ENCODE measurements around the gene PHACTR3.

GRCh38 chr20:59614714-59615113, 10.4 kb downstream of the PHACTR3 start:
- no peak for TF ChIP-seq BCL11A (IDR thresholded peaks at IDR 0.05; ENCODE audit: low read depth in 2 of 2, low read length in 2 of 2)
- no peak for TF ChIP-seq POLR2A (IDR thresholded peaks at IDR 0.05; ENCODE audit: control extremely low read depth in 1 of 2, low read depth in 2 of 2, low read length in 2 of 2)
- TF ChIP-seq, protein P1, sequence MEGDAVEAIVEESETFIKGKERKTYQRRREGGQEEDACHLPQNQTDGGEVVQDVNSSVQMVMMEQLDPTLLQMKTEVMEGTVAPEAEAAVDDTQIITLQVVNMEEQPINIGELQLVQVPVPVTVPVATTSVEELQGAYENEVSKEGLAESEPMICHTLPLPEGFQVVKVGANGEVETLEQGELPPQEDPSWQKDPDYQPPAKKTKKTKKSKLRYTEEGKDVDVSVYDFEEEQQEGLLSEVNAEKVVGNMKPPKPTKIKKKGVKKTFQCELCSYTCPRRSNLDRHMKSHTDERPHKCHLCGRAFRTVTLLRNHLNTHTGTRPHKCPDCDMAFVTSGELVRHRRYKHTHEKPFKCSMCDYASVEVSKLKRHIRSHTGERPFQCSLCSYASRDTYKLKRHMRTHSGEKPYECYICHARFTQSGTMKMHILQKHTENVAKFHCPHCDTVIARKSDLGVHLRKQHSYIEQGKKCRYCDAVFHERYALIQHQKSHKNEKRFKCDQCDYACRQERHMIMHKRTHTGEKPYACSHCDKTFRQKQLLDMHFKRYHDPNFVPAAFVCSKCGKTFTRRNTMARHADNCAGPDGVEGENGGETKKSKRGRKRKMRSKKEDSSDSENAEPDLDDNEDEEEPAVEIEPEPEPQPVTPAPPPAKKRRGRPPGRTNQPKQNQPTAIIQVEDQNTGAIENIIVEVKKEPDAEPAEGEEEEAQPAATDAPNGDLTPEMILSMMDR (IDR thresholded peaks at IDR 0.05; ENCODE audit: control extremely low read depth in 1 of 3, insufficient read depth in 1 of 3, low read depth in 1 of 3, low read length in 3 of 3): no peak
- no peak for TF ChIP-seq CBX8 (IDR thresholded peaks at IDR 0.05; ENCODE audit: borderline replicate concordance, low read depth, low read length)
- no peak for TF ChIP-seq EP300 (IDR thresholded peaks at IDR 0.05; ENCODE audit: borderline replicate concordance in 1 of 2, low read depth in 2 of 2, low read length in 2 of 2)
- TF ChIP-seq GABPA (IDR thresholded peaks at IDR 0.05; ENCODE audit: borderline replicate concordance, insufficient read depth, low read length): no peak
